NCI-H748 (cell line): Measurements from ENCODE around the gene TRIM59.
A peak's percentile ranks its signal among the peaks of the same experiment; 100 is the strongest.

Source experiments
- DNase-seq: peaks from one replicate; lab custom pipeline; 2025; ENCODE audit not compliant: unreplicated experiment; lab: John Stamatoyannopoulos, UW

The TRIM59 gene

DNA sequence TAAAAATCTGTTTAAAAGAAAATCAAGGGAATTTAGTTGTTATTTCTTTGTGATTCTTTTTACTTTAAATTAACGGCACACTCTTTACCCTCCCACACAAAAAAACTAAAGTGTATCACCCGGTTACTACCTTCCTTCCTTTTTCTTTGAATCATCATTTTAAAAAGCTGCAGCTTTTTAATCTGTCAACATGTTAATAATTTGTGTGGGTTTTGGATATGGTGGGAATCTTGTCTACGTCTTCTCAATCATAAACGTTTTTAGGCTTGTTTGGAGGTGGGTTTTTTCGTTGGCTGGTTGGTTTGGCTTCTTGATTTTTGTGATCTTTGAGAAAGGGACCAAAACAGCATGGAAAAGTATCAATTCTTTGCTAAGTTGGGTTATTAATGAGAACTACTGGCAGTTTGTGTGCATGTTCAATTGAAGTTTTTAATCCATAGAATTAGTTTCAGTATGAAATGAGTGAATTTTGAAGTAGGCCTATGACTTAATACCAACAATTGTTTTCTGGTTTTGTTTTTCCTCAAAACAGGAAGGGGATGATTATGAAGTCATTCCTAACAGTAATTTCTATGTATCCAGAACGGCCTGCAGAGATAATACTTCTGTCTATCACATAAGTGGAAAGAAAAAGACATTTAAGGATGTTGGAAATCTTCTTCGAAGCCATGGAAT, 45.7 kb downstream of the TRIM59 start:
- DNase-seq: no peak

DNA sequence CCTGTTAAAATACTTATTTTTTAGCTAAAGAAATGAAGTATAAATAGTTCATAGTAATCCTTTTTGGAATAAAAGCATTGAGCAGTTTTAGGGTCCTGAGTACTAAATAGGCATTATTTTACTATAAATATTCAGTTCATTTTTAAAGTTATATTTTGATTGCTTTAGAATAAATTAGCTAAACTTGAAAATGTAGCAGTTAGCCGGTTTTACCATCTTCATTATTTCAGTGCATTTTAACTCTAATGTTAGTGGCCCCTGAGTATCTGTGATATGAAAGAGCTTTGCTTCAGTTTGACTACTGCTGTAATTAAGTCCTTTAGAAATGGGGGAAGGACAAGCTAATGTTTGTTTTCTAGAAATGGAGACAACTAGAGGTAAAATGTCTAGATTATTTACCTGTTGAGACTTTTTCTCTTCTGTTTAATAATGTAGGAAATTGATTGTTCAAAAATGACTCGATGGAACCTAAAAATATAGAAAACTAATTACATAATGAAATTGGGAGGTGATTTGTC, 46.5 kb downstream of the TRIM59 start:
- peak; percentile 22 for DNase-seq

DNA sequence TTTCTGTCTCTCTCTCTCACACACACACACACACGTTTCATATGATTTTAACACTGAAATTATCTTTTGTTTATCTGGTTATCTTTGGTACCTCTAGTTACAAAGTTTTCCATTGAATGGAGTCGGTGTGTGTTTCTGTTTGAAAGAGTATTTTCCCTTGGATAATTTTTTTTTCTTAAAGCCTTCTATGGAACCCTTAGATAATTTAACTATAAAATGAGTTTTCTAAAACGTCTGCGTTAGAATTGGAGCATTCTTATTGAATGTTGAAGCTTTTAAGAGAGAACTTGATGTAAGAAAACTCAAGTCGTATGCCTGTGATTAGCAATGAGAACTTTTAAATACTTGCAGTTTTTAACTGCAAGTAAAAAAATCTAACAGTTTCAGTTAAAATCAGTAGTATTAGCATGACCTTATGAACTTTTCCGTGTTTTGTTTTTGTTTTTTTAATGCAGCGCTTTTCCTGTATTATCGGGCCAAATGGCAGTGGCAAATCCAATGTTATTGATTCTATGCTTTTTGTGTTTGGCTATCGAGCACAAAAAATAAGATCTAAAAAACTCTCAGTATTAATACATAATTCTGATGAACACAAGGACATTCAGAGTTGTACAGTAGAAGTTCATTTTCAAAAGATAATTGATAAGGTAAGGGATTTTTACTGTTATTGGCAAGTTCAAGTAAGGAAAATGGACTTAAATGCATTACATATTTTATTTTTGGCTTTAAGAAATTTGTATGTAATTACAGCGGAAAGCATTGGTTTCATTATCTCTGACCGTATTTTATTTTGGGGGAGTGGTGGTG, 47.2 kb downstream of the TRIM59 start:
- DNase-seq: no peak

DNA sequence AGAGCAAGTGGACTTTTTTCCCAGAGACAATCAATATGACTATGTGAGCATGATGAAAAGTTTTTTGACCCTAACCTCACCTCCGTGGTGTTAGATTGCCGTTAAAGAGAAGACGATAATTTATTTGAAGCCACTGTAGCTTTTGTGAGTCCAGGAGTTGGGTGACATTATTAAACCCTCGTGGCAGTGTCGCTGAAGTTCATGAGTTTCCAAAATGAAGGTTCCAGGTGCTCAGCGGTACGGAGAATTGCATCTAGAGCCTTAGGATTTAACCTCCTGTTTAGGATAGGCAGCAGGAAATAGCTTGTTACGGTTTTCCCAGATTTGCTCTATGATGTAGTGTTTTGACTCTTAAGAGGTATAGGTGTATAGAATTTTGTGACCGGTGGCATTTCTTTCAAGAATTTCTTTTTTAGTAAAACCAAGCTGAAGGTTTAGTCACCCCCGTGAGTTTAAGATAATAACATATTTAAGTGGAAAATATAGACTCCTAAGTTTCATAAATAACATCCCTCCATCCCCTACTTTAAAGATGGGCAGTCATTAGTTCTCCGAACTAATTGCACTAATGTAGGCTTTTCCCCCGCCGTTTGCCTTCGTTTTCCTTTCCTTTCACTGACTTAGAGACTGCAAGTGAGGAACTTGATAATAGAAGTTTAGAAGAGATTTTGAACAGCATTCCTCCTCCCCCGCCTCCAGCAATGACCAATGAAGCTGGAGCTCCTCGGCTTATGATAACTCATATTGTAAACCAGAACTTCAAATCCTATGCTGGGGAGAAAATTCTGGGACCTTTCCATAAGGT, 48.1 kb downstream of the TRIM59 start:
- peak; percentile 8 for DNase-seq

DNA sequence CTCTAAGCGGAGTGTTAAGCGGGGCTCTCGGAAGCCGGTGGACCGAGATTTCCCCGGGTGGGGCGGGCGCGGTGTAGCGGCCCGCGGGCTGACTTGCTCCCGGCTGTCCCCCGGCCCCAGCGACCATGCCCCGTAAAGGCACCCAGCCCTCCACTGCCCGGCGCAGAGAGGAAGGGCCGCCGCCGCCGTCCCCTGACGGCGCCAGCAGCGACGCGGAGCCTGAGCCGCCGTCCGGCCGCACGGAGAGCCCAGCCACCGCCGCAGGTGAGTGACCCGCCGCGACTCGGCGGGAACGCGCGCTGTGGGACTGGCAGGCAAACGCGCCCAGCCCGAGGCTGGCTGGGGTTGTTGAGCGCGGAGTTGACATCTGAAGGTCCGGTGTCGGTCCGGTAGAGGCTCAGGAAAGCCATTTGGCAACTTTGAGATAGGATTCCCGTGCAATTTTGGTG, 48.9 kb downstream of the TRIM59 start:
- peak; percentile 26 for DNase-seq

DNA sequence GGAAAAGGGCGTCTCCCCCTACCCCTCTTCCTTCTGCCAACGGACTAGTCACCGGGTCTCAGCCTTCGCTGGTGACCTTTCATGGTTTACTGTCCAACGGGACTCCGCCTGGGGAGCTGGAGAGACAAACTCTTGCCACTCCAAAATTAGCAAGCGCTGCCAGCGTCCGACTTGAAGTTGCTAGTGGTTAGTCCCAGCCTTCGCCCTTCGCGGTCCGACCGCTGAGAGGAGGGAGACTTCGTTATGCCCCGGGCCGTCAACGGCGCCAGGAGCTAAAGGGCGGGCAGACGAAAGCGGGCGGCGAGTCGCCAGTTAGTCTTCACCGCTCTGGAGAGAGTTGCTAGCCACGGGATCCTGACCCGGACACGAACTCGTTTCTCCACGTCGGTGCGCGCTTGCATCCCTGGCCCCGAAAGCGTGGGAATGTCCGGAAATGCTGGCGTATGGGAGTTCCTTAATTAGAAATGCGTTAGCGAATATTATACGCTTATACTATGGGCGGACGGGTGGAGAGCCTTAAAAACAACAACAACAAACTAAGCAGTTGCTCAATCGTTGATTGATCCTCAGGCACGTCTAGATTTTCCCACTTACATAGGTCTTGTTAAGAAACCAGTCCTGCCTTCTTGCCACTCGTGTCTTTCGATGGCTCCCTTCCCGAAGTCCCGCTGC, 49.4 kb downstream of the TRIM59 start:
- peak; percentile 39 for DNase-seq

DNA sequence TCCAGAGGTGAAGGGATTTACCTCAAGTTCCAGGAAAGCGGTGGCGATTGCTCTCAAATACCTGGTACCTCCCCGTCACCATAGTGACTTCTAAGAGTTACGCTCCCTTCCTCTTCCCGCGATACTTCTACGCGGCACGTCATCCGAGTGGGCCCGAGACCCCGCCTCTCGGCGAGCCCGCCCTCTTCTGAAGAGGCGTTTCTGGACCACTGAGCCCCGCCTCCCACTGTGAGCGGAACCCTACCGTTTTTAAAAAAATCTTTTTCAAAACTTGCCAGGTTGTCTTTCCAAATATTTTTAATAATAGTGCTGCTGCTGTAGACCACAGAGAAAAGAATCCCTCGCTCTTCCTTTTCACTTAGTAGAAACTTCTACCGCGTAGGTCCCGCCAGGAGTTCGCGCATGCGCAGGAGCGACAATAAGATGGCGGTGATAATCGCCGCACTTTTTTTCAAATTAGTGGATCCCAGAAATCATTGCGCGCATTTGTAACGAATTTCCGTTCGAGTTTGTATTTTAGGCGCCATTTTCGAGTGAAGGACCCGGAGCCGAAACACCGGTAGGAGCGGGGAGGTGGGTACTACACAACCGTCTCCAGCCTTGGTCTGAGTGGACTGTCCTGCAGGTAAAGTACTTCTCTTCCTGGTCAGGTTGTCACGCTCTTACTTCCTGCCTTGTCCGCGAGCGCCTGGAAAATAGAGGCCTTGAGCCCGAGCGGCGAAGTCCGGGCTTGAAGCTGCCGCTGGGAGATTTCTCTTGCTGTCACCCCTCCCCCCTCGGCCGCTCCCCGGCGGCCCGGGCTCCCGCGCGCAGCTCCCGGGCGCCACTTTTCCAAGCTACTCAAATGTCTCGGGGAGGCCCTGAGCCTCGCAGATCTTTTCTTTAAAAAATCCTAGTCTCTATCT, 50.2 kb downstream of the TRIM59 start, which contains the start of the genes IFT80 and SMC4:
Gene IFT80, minus strand, starts transcription at position 101 of the 905 bp plus-strand sequence. CDS start 14,625 bp downstream, outside the sequence.
Gene SMC4, plus strand, starts transcription at position 526 of the 905 bp plus-strand sequence. CDS start 1,177 bp downstream, outside the sequence.
- peak; percentile 96 for DNase-seq

DNA sequence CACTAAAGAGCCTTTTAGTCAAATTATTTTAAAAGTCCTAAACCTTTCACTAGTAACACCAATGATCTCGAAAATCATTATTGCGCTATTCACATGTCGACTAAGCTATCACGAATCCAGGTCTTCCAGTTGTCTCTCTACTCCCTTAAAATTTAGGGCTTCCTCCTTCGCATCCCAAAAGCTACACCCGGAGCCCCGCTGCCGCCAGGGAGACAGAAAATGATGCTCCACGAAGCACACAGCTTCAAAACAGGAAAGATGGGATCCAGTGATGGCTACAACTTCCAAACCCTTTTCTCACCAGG, 50.8 kb downstream of the TRIM59 start:
- no peak for DNase-seq

DNA sequence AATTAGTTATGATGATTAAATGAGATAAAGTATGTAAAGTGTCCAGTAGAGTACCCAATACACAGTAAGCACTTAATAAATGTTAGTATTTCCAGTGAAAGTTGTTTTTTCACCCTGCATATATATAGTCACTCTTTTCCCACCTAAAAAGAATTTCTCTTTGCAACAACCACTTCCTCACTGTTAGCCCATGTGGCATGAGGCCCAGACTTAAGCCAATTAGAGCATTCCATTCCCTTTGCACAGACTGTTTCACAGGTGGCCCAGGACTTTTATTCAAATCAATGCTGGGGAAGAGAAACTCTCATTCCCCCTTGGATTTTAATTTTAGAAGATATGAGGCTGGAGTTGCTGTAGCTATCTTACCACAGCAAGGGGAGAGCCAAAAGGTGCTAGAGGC, 54.3 kb downstream of the TRIM59 start:
- DNase-seq: no peak

DNA sequence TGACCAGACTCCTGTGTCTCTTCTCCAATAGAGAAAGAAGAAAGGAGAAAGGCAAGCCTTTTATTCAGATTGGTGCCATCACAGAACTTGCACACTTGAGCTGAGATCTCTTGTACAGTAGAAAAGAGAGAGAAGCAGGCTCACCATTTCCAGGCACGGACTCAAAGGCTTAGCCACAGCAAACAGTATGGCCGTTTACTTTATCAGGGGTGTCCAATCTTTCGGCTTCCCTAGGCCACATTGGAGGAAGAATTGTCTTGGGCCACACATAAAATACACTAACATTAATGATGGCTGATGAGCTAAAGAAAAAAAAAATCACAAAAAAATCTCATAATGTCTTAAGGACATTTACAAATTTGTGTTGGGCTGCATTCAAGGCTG, 55.6 kb downstream of the TRIM59 start:
- no peak for DNase-seq

DNA sequence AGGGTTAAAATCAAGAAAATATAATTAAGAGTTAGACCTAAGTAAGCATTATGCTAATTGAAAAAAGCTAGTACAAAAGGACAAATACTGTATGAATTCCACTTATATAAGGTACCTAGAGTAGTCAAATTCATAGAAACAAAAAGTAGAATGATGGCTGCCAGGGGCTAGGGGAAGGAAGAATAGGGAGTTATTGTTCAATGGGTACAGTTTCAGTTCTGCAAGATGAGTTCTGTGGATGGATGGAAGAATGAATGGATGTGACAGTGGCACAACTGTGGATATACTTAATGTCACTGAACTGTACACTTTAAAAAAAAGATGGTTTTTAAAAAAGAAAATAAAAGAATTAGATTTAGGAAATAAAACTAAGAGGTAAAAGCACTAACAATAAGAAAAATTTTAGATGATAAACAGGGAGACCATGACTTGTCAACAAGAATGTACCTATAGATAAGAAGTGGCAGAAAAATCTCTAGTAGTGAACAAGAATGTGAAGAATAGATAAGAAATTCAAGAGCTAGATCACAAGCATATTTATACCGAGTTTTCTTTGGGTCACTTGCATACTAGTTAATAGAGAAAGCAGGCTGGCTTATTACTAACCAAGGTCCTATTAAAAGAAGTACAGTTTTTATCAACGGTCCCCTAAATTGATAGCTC, 56.1 kb downstream of the TRIM59 start:
- no peak for DNase-seq

DNA sequence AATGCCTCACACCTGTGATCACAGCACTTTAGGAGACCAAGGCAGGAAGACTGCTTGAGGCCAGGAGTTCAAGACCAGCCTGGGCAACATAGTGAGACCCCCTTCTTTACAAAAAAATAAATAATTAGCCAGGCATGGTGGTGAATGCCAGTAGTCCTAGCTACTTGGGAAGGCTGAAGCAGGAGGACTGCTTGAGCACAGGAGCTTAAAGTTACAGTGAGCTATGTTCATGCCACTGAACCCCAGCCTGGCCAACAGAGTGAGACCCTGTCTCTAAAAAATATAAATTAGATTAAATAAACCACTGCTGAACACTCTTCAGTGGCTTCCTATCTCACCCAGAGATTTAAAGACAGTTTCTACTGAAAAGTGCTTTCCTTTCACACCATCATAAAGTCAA, 56.8 kb downstream of the TRIM59 start:
- no peak for DNase-seq

DNA sequence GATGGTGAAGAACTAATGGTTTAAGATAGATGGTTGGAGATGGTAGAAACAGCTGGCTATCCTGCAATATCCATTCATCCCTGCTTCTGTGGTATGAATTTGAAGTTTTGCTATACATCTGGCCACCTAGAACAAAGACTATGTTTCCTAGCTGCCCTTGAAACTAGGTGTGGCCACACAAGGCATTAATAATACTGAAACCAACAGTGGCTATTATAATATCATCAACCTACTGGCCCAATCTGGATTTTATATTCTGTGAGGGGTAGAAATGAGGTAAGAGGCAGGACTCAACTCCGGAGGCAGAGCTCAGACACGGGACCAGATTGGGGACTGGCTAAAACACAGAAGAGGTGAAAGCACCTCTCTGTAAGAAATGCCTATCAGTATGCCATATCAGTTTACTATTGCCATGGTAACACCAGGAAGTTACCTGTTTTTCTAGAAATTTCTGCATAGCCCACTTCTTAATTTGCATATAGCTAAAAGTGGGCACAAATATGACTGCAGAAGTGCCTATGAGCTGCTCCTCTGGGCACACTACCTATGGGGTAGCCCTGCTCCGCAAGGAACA, 58.9 kb downstream of the TRIM59 start:
- no peak for DNase-seq
